Activated T-helper 1 cell treated with Interleukin-2 at 50 U/mL for 16 hours (primary cell): ENCODE data around the gene CKS1B.
A peak's percentile ranks its signal among the peaks of the same experiment; 100 is the strongest.

ENCODE experiments used
- DNase-seq: peaks from one replicate; pipeline ENCODE4 v3.0.0-alpha.2; 2020; ENCODE audit warnings: low read depth

CKS1B gene

DNA sequence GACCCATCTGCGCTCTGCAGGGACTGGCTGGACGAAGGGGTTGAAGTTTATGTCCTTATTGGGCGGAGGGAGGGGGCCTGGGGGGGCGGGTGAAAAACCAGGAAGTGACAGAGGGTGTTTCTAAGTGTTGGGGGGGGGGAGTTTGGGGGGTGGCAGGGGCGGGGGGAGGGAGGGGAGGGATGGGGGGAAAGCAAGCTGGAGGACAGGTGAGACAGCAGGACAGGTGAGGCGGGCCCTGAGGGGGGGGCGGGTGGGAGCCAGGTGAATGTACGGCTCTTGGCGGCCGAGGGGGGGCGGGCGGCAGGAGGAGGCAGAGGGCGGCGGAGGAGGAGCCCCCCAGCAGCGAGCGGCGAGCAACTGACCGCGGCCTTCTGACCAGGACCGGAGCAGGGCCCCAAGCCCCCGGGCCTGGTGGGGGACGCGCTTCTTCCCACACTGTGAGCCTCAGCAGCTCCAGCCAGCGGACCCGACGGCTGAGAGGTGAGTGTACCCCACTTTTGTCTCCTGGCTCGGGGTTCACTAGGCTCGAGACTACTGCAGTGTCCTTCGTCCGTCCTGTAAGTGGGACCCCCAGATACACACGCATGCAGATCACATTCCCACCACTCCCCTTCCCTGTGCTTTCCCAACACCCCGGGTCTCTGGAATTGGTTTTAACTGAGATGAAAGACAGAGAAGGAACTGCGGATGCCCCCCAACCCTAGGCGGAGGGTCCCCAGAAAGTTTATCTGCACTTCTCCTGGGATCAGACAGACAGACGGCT, 28.2 kb downstream of the CKS1B start, which contains the start of gene ZBTB7B:
Gene ZBTB7B (plus strand): TSS at position 339 of the 763 bp plus-strand sequence. CDS start 11,859 bp downstream, outside the sequence.
- DNase-seq: no peak

DNA sequence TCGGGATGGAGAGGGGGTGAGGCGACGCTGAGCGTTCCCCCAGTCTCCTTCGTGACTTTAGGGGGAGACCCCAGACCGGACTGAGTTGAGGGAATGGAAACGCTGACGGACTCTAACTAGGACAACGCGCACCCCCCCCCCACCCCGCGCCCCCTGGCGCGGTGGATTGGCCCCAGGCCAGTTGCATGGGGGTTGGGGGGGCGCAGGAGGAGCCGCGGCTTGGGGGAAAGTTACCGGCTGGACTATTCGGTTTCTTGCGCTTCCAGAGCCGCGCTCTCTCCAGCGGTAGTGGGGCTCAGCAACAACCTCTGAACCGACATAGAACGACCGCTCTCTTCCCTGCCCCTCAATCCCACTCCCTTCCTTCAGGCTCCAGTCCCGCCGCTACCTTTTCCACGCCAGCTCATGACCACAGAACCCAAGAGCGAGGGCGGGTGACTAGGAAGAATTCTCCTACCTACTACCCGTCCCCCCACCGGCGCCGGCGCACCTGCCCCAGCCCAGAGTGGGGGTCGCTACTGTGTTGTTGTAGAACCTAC, 28.8 kb downstream of the CKS1B start:
- no peak for DNase-seq

DNA sequence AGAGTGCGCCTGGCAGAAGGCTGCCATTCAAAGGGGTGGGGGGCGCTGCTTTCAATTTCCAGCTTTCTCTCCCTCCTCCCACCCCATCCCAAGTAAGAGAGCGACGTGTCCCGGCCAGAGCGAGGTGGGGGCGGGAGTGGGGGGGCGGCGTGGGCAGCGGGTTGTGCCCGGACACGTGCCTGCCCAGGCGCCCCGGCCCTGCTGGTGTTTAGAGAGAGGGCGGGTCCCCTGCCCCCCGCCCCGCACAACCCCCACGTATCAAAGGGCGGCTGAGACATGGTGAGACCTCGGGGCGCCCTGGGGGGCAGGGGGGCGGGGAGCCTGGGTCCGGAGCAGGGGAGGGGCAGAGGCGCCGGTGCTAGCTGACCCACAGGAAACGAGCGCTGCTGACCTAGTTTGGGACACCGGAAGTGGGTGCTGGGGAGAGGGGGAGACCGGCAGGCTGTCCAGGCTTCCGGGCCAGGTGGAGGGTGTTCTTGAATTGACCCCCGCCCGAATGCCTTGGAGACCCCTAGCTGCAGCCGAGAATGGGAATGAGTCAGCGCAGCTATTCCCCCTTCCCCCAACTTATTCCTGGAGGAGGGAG, 29.4 kb downstream of the CKS1B start:
- DNase-seq: no peak

DNA sequence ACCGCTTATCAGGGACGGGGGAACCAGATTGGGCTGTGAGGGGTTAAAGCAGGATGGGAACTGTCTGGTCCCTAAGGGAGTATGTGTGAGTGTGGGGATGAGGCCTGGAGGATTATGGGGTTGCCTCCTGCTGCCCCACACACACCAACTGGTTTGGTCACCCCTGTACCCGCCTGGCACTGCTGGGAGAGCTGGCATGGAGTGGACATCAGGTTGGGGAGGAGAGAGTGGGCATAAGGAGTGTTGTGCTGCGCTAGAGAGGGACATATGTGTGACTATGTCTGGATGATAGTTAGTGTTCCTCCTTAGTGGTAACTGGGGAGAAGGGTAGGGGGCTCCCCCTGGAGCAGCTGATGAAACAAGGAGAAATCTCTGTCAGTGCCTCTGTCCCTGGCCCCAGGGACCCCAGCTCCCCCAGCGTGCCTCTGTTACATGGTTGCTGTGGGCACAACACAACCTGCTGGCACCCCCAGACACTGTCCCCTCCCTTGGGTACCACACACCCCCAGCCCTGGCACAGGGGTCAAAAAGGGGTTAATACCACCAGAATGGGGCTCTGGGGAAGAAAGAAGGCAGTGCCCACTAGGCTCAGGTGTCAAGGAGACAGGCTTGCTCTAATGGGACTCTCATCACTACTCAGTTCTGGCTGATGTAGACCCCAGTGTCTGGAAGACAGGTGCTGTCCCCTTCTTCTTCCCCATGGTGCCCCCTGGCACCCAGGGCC, 30.0 kb downstream of the CKS1B start:
- no peak for DNase-seq

DNA sequence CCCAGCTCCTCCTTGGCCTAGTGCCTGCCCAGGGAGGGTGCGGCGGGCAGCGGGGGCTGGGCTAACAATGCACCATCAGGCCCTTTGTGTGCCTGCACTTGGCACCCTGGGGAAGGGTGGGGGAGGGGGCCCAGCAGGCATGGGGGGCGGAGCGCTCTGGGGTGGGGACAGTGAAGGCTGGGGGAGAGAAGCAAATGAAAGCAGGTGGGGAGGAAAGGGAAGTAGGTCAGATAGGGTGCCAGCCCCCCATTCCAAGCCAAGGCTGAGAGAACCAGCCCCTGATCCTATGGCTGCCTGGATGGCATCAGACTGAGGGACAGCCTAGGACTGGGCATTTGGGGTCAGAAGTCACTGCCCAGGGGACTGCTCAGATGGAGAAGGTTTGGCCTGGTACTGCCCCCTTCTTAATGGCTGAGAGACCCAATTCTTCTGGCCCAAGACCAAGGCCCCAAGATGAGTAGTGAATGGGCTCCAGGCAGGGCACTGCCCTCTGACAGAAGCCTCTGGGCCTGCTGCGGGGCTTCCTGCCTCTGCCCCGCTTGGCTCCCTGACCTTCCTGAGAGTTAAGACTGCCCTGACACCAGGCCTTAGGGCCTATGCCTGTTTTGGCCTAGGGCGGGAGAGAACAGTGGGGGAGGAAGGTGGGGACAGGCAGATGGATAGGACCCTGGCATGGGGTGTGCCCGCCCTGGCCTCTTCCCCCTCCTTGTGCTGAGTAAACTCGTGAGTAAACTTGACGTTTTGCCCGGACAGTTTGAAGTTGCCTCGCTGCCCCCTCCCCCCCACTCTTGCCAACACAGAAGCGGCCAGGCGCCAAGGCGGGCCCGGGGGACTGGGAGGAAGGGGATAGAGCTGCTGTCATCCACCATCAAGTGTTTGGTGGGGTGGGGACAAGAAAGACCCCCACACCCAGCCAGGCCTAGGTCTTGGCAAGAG, 30.9 kb downstream of the CKS1B start:
- DNase-seq: no peak

DNA sequence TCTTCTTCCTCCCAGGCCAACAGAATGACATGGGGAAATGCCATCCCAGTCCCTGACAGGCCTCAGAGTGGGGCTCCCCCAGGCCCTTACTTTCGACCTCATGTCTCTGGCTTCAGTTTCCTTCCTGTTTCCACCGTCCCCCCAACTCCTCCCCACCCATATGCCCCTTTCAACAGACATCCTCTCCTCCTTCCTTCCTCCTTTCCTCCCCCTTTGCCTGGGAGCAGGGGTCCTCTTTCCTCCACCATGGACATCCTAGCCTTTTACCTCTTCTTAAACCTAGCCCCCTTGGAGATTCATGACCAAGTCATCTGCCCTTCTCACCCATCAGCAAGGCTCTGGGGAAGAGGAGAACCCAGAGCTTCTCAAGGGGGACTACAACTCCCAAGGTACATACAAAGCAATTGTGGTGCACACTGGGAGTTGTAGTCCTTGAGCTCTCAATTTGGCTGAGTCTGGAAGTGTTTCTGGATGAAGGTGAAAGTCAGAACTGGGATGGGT, 32.2 kb downstream of the CKS1B start:
- DNase-seq: no peak

DNA sequence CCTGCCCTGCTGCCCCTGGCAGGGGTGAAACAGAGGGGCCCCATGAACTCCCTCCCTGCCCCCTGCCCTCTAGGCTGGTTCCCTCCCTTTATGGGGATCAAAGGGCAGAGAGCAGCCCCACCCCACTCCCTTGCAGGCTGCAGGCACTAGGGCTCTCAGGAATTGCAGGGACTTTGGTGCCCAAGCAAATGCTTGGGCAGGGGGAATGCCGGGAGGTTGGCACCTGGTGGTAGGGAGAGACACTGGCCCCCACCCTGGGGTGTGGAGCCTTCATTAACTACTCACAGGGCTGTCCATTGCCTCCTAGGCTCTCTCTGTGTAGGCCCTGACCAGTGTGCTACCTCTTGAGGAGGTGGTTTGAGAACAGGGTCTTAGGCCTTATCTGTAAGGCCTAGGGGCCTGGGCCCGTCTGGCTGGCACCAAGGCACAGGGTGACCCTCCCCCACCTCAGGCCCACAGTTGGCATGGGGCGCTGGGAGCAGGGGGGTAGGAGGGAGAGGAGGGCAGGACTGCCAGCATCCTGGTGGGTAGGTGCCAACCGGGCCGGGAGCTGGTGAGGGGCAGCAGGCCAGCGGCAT, 32.9 kb downstream of the CKS1B start:
- DNase-seq: no peak

DNA sequence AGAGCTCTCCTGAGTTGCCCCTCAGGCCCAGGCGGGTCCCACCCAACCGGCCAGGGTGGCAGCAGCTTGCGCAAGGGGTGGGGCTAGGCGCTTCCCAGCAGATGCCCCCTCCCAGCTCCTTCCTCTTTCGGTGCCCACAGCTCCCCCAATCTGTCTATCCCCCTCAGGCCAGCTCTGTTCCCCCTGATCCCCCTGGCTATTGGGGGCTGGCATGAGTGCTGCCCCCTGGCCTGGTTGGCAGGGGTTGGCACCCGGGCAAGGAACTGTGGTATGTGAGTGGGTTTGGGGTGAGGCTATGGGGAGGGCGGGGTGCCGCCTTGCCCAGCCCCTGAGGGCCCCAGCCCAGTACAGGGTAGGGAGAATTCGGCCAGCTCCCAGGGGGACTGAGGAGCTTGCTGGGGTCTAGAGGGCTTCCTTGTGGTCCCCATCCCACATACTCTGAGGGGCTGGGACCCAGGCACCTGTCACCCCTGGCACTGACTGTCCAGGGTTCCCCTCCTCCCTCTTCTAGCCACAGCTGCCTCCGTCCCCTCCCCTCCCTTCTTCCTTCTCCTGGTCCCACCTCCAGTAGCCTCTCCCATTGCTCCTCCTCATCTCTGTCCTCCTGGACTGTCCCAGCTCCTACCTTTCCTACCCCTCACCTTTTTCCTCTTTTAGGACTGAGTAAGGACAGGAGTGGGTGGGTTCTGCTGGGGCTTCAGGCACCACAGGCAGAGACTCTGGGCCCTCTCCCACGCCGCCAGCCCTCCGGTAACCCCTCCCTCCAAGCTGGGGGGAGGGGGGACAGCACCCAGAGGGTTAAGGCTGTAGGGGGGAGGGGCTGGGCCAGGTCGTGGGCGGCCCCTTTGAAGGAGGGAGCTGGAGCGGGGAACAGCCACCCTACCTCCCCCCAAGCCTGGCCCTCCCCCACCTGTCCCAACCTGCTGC, 33.8 kb downstream of the CKS1B start:
- DNase-seq: no peak

DNA sequence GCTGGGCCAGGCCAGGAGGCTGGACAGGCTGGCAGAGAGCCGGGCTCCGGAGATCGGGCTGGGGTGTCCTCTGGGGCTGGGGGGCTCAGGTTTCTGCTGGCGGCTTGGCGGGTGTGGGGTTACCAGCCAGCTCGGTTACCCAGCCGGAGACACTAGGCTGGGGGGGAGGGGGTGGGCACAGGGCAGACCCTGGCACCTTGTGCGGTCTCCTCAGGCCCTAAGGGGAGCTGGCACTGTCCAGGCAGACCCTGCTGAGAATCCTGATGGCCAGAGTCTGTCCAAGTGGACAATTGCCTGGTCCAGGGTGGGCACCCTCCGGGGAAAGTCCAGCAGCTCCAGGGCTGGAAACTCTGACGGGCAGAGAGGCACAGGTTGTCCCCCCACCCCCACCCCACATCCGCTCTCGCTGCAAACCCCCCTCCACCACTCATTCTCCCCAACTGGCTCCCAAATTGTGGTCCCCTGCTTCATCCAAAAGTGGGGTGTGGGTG, 34.8 kb downstream of the CKS1B start:
- DNase-seq: no peak

DNA sequence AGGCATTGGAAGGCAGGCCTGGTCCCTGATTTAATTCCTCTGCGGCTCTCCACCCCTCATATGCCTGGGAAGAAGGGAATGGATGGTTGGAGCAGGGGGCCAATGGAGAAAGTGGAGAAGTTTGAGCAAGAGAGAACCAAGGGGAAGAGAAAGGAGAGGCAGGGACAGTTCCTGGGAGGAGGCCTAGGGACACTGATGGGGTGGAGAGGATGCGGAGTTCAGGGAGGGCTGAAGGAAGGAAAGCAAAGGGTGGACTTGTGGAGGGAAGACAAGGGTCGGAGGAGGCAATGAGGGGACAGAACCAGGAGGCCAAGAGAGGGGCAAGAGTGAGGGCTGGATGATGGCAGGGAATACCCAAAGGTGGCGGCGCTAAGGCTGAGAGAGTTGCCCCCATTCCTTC, 35.3 kb downstream of the CKS1B start:
- no peak for DNase-seq

DNA sequence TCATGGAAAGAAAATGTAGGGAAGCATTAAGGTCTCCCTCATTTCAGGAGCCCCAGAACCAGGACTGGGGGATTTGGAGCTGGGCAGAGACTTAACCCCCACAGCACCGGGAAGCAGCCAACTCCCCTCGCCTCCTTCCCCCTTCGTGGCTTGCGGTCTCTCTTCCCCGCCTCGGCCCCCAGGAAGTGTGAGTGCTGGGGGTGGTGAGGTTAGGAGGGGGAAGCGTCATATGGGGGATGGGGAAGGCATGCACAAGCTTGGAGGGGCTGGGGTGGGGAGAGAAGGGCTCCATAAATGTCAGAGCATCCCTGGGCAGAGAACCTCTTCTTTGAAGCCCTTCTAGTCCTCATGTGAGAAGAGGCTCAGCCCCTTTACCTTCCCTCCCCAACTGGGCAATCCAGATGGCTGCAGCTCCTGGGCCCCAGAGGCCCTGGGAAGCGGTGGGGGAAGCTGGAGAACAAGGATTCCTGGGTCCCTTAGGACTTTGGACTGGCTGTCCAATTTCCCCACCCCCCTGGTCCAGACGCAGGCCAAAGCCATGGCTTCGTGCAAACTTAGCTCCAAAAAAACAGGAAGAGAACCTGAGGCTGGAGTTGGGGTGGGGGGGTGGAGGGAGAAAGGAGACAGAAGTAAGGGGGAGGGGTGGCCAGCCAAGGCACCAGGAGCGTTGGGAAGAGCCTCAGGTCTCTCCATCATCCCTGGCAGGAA, 35.9 kb downstream of the CKS1B start:
- no peak for DNase-seq

DNA sequence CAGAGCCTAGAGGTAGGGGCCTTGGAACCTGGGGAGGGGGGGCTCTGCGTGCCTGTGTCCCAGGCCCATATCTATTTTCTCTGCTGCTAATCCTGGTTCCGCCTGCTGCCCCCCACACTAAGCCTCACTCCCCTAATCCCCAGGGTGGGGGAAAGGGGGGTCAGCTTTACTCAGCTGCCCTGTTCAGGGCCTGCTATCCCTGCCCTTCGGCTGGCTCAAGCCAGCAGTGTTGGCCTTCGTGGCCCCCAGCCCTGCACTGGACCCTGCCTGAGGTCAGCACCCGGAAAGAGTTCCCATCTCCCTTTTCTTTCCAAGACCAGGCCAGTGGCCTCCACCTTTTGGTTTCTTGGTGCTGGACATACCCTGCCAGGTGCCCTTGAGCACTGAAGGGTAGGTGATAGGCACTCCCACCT, 36.5 kb downstream of the CKS1B start:
- DNase-seq: no peak

DNA sequence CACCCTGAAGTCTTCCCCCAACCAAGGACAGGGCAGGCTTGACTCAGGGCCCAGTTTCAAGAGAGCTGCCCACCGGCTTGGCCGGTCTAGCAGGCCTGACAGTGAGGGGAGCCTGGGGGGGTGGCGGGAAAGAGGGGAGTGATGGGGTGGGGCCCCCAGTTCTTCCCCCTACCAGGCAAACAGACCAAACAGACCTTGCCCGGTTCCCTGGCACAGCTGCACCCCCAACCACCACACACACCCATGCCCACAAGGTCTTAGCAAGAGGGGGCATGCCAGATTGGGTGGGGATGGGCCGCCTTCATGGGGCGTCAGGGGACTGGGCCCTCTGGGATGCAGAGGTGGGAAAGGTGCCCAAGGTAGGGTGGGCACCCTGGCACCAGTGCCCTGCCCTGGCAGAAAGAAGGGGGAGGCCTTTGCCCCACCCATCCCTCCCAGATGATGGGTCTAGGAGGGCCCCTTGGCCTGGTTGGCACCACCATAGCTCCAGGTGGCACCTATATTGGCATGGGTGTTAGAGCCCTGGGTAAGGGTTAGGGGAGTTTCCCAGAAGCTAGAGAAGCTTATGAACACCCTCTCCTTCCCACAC, 37.0 kb downstream of the CKS1B start:
- no peak for DNase-seq

DNA sequence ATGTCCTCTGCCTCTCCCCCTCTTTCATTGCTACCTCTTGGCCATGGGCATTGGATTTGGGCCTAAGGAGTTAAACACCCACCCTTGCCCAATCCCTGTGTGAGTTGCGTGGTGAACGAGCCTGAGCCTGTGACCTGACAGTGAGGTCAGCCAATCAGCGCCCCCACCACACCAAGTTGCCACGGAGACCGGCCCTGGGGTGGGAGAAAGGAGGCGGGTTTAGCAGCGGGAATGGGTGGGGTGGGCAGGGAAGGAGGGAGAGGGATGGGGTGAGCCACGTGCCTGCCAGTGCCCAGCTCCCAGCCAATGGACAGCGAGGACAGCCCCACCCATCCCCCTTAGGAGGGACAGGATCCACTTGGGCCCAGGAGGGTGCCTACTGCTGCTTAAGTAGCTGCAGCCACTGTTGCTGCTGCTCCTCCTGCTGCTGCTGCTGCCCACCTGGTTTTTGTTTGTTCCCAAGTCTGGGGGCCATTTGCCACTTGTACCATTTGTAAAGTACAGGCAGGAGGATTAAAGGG, 37.6 kb downstream of the CKS1B start:
- no peak for DNase-seq

DNA sequence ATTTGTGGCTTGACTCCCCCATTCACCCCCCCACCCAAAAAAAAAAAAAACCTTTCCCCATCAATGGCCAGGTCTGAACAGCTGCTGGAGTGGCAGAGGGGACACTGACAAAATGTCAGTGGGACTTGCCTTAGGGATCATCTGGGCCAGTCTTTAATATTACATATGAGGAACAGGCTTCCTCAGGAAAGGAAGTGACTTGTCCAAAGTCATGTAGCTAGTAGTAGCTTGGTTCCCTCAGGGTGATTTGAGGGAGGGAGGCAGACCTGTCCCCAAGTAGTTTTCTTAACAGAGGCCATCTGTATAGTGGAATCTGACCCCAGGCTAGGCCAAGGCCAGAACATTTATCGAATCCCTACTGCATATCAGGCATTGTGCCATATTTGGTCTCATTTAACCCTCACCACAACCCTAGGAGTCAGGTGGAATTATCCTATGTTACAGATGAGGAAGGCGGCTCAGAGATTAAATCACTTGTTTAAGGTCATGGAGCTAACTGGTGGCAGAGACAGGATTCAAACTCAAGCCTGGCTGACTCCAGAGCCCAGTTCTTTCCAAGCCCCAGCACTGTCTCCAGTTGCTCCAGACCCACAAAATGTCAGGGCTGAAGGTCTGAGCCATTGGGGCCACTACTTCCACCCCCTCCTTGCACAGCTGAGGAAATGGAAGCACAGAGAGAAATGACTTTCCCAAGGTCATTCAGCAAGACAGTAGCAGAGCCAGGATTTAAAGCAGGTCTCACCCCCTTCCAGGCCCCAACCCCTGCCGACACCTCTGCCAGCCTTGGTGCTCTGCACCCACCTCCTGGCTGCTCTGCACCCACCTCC, 38.5 kb downstream of the CKS1B start:
- DNase-seq: no peak

DNA sequence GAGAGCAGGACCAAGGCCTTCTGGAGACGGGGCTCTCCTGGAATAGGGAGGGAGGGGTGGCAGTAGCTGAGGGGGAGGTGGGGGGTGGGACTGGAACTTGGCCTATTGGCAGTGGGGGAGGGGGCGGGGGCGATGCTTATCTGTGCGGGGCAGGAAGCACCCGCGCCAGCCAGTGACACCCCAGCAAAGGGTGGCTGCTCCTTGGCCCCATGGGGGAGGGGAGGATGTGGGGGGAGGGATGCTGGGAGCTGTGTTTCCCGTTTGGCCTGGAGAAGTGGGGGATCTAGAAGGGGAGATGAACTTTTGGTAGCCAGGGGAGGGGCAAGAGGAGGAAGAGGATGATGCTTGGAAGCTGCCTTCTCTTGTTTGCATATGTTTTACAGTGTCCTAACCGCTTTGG, 39.2 kb downstream of the CKS1B start:
- DNase-seq: peak; percentile 42

DNA sequence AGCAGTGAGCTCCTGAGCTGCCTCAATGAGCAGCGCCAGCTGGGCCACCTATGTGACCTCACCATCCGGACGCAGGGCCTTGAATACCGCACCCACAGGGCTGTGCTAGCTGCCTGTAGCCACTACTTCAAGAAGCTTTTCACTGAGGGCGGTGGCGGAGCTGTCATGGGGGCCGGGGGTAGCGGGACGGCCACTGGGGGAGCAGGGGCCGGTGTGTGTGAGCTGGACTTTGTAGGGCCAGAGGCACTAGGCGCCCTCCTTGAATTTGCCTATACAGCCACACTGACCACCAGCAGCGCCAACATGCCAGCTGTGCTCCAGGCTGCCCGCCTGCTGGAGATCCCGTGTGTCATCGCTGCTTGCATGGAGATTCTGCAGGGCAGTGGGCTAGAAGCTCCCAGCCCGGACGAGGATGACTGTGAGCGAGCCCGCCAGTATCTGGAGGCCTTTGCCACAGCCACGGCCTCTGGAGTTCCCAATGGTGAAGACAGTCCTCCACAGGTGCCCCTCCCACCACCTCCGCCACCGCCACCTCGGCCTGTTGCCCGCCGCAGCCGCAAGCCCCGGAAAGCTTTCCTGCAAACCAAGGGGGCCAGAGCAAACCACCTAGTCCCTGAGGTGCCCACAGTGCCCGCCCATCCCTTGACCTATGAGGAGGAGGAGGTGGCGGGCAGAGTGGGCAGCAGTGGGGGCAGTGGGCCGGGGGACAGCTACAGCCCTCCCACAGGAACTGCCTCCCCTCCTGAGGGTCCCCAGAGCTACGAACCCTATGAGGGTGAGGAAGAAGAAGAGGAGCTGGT, 40.4 kb downstream of the CKS1B start:
- no peak for DNase-seq
